GM21381 (cell line): Measurements from ENCODE around the gene TMED4.
"Not testable (repeated sequence)": the region's sequence is repeated elsewhere in the genome, so short reads cannot be mapped to it uniquely, and the experiment has no call there.

Experiments used
- ATAC-seq: cut with Tn5 transposase; IDR thresholded peaks from one replicate; pipeline ENCODE4 v1.9.1; 2021; ENCODE audit warnings: mild to moderate bottlenecking, moderate library complexity; ENCODE audit not compliant: unreplicated experiment

Gene TMED4

GRCh38 chr7:44607141-44608068 lies 25.4 kb upstream of the TMED4 start:
- no peak for ATAC-seq

- ATAC-seq = peak; percentile 87
These were observed 24.5 kb upstream of the TMED4 start, which contains the start of gene OGDH for GRCh38 chr7:44606341-44607140. TSS of gene OGDH (plus strand) at chr7:44606627. CDS start at chr7:44624344, 17,717 bp downstream.

GRCh38 chr7:44604941-44605340 lies 22.9 kb upstream of the TMED4 start:
- ATAC-seq = no peak

- ATAC-seq = no peak
These were observed 21.2 kb upstream of the TMED4 start for GRCh38 chr7:44603193-44603592.

GRCh38 chr7:44602576-44602910 lies 20.5 kb upstream of the TMED4 start:
- ATAC-seq = no peak

- ATAC-seq = no peak
These were observed 17.2 kb upstream of the TMED4 start for GRCh38 chr7:44599222-44599621.

GRCh38 chr7:44597181-44597580 lies 15.2 kb upstream of the TMED4 start:
- ATAC-seq = not testable (repeated sequence)

GRCh38 chr7:44595934-44596635 lies 14.1 kb upstream of the TMED4 start:
- no peak for ATAC-seq

GRCh38 chr7:44590910-44591309 lies 8.9 kb upstream of the TMED4 start:
- no peak for ATAC-seq

GRCh38 chr7:44587843-44588711 lies 6.0 kb upstream of the TMED4 start:
- no peak for ATAC-seq

- ATAC-seq = no peak
These were observed 1.3 kb upstream of the TMED4 start for GRCh38 chr7:44583146-44583865.

GRCh38 chr7:44580945-44581878 lies 819 bp downstream of the TMED4 start:
- peak; percentile 27 for ATAC-seq

- no peak for ATAC-seq
These were observed 5.8 kb downstream of the TMED4 start for GRCh38 chr7:44576228-44576627.

GRCh38 chr7:44575054-44575453 lies 7.0 kb downstream of the TMED4 start:
- no peak for ATAC-seq

GRCh38 chr7:44574287-44574872 lies 7.7 kb downstream of the TMED4 start:
- no peak for ATAC-seq

- peak; percentile 96 for ATAC-seq
These were observed 8.4 kb downstream of the TMED4 start, which contains the start of gene DDX56 for GRCh38 chr7:44573464-44574286. TSS of gene DDX56 (minus strand) at chr7:44573908. CDS start at chr7:44573895, 13 bp downstream.

GRCh38 chr7:44572771-44573170 lies 9.3 kb downstream of the TMED4 start:
- no peak for ATAC-seq
